Stomach smooth muscle (tissue), 2 donors: Measurements from ENCODE around the gene PRR20A.
"Not testable (repeated sequence)": the region's sequence is repeated elsewhere in the genome, so short reads cannot be mapped to it uniquely, and the experiment has no call there.

Source experiments
- H3K27ac ChIP-seq: one replicate; pipeline ENCODE4 v1.7.0; 2013; ENCODE audit warnings: mild to moderate bottlenecking, low read length, inconsistent platforms
- H3K27me3 ChIP-seq, 2 donors: one replicate each; pipeline ENCODE4 v1.7.0; 2013; ENCODE audit warnings: low read length in 2 of 2; ENCODE audit not compliant: insufficient read depth in 2 of 2, control insufficient read depth in 1 of 2
- H3K36me3 ChIP-seq, 2 donors: one replicate each; pipeline ENCODE4 v1.7.0; 2013; ENCODE audit warnings: low read length in 2 of 2; ENCODE audit not compliant: control insufficient read depth in 2 of 2, insufficient read depth in 2 of 2
- H3K4me1 ChIP-seq: one replicate; pipeline ENCODE4 v1.7.0; 2013; ENCODE audit warnings: low read length; ENCODE audit not compliant: control insufficient read depth, insufficient read depth
- H3K4me3 ChIP-seq, 2 donors: one replicate each; pipeline ENCODE4 v1.7.0; 2013; ENCODE audit warnings: low read length in 2 of 2
- H3K9ac ChIP-seq, 2 donors: one replicate each; pipeline ENCODE4 v1.7.0; 2013; ENCODE audit warnings: low read length in 2 of 2, mild to moderate bottlenecking in 1 of 2
- H3K9me3 ChIP-seq, 2 donors: one replicate each; pipeline ENCODE4 v1.7.0; 2013; ENCODE audit warnings: low read length in 2 of 2; ENCODE audit not compliant: control insufficient read depth in 2 of 2
- donor health status: healthy.
- donor health status: Pancreatic carcinoma.

PRR20A gene

DNA sequence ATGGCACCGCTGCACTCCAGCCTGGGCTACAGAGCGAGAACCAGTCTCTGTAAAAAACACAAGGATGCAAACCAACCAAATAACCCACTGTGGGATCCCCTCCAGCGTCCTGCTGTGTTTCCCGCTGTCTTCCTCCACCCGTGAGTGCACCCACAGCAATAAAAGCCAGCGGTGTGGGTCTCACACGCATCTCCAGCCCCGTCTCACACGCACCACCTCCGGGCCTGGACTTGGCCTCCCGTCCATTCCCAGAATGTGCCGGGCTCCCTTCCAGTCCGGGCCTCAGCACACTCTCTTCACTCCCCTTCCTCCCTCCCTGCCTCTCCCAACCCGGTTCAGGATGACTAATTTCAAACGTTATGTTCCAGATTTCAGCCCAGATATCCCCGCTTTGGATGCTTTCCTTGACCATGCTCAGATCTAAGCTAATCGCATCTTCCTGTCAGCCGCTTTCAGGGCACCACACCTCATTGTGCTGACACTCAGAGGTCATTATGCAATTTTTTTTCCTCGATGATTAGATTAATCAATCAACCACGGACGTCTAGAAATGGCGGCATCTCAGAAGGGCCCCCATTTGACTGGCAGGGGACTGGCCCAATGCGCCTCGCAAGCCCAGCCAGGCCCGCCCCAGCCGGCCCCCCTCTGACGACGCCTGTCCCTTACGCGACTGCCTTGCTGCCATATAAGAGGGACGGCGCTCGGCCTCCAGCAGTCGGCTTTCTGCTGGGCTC, at the start of gene PRR20A:
TSS of gene PRR20A (plus strand) at position 684 of the 734 bp plus-strand sequence. CDS start 387 bp downstream, outside the sequence.
- not testable (repeated sequence) for H3K4me1 ChIP-seq, H3K9ac ChIP-seq, H3K36me3 ChIP-seq, H3K4me3 ChIP-seq, H3K9me3 ChIP-seq, H3K27ac ChIP-seq, H3K27me3 ChIP-seq

DNA sequence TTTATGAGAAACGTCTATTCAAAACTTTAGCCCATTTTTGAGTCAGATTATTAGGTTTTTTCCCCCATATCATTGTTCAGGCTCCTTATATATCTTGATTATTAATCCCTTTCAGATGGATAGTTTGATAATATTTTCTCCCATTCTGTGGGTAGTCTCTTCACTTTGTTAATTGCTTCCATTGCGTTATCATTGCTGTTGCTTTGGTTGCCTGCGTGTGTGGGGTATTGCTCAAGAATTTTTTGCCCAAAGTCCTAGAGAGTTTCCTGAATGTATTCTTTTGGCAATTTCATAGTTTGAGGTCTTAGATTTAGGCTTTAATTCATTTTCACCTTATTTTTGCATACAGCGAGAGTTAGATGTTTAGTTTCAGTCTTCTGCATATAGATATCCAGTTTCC, 25.8 kb upstream of the PRR20A start:
- no peak overlapping the region for H3K4me3 ChIP-seq
- H3K4me1 ChIP-seq: peaks cover 3% of the 10 kb centered on the region
- no peak overlapping the region for H3K27ac ChIP-seq
- no peak overlapping the region for H3K9ac ChIP-seq
- peaks cover 0 to 3% of the 10 kb centered on the region in 2 donors for H3K9me3 ChIP-seq
- no peaks in the 10 kb centered on the region for H3K36me3 ChIP-seq
- H3K27me3 ChIP-seq: no peaks in the 10 kb centered on the region

DNA sequence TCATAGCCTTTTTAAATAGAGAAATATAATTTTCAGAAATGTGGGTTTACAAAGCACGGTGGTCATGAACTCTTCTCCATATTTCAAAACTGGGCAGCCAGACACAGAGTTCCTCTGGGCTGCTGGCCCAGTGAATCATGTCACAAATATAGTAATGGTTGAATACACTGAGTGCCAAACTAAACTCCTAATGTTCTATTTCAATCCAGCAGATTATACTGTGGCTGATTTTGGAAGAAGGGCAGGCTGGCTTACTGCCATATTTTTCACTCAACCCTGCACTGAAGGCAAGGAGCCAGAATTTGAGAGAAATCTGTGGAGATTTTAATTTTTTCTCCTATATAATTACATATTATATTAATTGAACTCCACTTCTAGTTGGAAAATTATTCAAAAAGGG, 17.0 kb upstream of the PRR20A start:
- Histone ChIP-seq H3K4me1 (peaks cover 3% of the 10 kb centered on the region), H3K36me3 (no peaks in the 10 kb centered on the region), H3K9me3 (no peaks in the 10 kb centered on the region), H3K4me3 (no peak overlapping the region), H3K27me3 (no peaks in the 10 kb centered on the region), H3K27ac (no peak overlapping the region), H3K9ac (no peak overlapping the region)

DNA sequence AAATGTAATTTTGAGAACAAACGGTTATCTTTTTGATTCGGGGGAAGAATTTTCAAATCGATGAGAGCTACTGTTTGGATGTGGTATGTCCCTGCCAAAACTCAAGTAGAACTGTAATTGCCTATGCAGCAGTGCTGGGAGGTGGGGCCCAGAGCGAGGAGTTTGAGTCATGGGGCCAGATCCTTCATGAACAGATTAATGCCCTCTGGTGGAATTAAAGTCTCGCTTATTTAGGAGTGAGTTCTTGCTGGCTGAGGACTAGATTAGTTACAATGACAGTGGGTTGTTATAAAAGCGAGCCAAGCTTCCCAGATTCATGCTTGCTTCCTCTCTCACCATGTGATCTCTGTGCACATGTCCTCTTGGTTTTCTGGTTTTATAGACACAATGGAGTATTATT, 11.8 kb upstream of the PRR20A start:
- no peak overlapping the region for H3K27ac ChIP-seq
- no peak overlapping the region for H3K9ac ChIP-seq
- no peaks in the 10 kb centered on the region for H3K36me3 ChIP-seq
- no peaks in the 10 kb centered on the region for H3K27me3 ChIP-seq
- no peaks in the 10 kb centered on the region for H3K9me3 ChIP-seq
- H3K4me3 ChIP-seq: no peak overlapping the region
- no peaks in the 10 kb centered on the region for H3K4me1 ChIP-seq

DNA sequence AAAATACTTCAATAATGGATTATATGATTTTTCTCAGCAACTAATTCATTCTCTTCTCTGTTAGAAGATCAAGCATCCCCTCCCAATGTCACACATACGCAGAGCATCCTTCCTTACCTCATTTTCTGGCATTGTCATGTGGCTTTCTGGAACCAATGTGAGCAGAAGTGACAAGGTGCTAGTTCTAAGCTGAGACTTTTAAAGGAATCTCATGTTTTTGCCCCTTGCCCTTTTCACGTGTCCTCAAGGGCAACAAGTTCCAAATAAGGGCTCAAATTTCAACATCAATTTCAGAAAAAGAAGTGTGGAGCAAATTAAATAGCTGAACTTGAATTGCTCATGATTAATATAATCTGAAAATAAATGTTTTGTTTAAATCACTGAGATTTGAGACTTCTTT, 4.6 kb upstream of the PRR20A start:
- Histone ChIP-seq H3K9ac (no peak overlapping the region), H3K27ac (no peak overlapping the region), H3K9me3 (no peaks in the 10 kb centered on the region), H3K4me1 (no peaks in the 10 kb centered on the region), H3K27me3 (no peaks in the 10 kb centered on the region), H3K4me3 (no peak overlapping the region), H3K36me3 (no peaks in the 10 kb centered on the region)

DNA sequence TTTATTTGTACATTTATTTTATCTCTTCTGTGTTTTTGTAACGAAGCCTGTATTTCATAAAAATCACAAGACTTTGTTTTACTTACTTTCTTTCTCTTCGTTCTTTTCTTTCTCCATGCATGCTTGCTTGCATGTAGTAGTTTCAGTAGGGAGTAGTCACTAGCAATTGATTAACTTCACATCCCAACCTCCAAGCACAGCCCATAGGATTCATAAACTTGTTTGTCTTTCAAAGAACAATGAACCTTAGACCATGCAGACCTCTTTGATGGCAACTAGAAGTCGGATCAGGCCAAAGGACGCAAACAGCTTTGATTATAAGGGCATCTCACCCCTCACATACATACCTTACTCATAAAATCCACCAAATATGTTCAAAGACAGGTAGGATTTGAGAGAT, 3.1 kb upstream of the PRR20A start:
- Histone ChIP-seq H3K36me3 (no peaks in the 10 kb centered on the region), H3K4me3 (no peak overlapping the region), H3K9ac (no peak overlapping the region), H3K4me1 (no peaks in the 10 kb centered on the region), H3K9me3 (no peaks in the 10 kb centered on the region), H3K27ac (no peak overlapping the region), H3K27me3 (no peaks in the 10 kb centered on the region)

DNA sequence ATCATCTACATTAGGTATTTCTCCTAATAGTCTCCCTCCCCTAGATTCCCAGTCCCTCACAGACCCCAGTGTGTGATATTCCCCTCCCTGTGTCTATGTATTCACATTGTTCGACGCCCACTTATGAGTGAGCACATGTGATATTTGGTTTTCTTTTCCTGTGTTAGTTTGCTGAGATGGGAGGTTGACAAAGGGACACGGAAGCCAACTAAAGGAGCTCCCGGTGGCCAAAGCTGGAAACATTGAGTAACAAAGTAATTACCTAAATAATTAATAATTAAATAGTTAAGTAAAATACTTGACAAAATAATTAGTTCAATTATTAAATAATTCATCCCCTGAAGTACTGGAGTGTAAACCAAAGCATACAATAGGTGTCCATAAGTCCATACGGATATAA, 1.7 kb upstream of the PRR20A start:
- H3K36me3 ChIP-seq: no peaks in the 10 kb centered on the region
- no peaks in the 10 kb centered on the region for H3K4me1 ChIP-seq
- no peaks in the 10 kb centered on the region for H3K9me3 ChIP-seq
- no peak overlapping the region for H3K4me3 ChIP-seq
- no peak overlapping the region for H3K9ac ChIP-seq
- no peaks in the 10 kb centered on the region for H3K27me3 ChIP-seq
- no peak overlapping the region for H3K27ac ChIP-seq

DNA sequence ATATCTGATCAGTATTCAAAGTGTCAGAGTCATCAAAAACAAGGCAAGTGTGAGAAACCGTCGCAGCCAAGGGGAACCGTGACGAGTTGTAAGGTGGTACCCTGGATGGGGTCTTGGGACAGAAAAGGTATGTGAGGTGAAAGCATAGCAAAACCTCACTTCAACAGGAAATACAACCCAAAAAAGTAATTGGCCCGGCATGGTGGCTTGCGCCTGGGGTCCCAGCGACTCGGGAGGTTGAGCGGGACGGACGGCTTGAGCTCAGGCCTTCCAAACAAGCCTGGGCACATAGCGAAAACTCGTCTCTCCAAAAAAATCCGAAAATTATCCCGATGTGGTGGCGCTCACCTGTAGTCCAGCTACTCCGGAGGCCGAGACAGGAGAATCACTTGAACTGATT, 937 bp upstream of the PRR20A start:
- H3K9ac ChIP-seq, H3K9me3 ChIP-seq, H3K4me3 ChIP-seq, H3K4me1 ChIP-seq, H3K27me3 ChIP-seq, H3K27ac ChIP-seq, H3K36me3 ChIP-seq: not testable (repeated sequence)

DNA sequence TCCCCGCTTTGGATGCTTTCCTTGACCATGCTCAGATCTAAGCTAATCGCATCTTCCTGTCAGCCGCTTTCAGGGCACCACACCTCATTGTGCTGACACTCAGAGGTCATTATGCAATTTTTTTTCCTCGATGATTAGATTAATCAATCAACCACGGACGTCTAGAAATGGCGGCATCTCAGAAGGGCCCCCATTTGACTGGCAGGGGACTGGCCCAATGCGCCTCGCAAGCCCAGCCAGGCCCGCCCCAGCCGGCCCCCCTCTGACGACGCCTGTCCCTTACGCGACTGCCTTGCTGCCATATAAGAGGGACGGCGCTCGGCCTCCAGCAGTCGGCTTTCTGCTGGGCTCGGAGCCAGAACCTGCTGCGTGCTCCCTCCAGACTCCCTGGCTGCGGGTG, 6.5 kb downstream of the PRR20A start, which contains the start of gene PRR20B:
TSS of gene PRR20B (plus strand) at position 301 of the 400 bp plus-strand sequence. CDS start 387 bp downstream, outside the sequence.
- not testable (repeated sequence) for H3K27me3 ChIP-seq, H3K9me3 ChIP-seq, H3K4me1 ChIP-seq, H3K36me3 ChIP-seq, H3K4me3 ChIP-seq, H3K27ac ChIP-seq, H3K9ac ChIP-seq

DNA sequence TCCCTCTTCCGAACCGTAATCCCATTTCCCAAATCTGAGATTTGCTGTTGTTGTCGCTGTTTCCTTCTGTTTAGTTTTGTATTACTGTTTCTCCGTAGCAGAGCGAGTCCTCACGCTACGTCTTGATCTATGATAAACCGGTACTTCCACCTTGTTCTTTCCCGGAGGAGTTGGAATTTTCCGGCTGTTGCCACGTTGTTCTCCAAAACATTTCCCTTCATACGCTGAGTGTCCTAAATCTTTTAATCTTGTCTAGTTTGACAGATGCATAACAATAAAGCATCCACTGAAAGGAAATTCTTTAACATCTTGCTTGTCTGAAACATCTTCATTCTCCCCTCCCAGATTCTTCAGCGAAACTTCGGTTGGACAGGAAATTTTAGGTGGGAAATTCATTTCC, 7.4 kb downstream of the PRR20A start:
- not testable (repeated sequence) for H3K9me3 ChIP-seq, H3K4me1 ChIP-seq, H3K27ac ChIP-seq, H3K36me3 ChIP-seq, H3K4me3 ChIP-seq, H3K27me3 ChIP-seq, H3K9ac ChIP-seq

DNA sequence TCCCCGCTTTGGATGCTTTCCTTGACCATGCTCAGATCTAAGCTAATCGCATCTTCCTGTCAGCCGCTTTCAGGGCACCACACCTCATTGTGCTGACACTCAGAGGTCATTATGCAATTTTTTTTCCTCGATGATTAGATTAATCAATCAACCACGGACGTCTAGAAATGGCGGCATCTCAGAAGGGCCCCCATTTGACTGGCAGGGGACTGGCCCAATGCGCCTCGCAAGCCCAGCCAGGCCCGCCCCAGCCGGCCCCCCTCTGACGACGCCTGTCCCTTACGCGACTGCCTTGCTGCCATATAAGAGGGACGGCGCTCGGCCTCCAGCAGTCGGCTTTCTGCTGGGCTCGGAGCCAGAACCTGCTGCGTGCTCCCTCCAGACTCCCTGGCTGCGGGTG, 13.0 kb downstream of the PRR20A start, which contains the start of gene PRR20C:
TSS of gene PRR20C (plus strand) at position 301 of the 400 bp plus-strand sequence. CDS start 387 bp downstream, outside the sequence.
- H3K27me3 ChIP-seq, H3K9me3 ChIP-seq, H3K27ac ChIP-seq, H3K36me3 ChIP-seq, H3K9ac ChIP-seq, H3K4me3 ChIP-seq, H3K4me1 ChIP-seq: not testable (repeated sequence)
